Measurements from ENCODE around the gene HDAC4.

Gene HDAC4

GRCh38 chr2:239008677-239009588 lies 391.9 kb downstream of the HDAC4 start:
- no peak for DNase-seq (ENCODE audit: extremely low read depth in 1 of 2, low read depth in 1 of 2)

GRCh38 chr2:239008004-239008403 lies 392.8 kb downstream of the HDAC4 start:
- no peak for DNase-seq (ENCODE audit: extremely low read depth in 1 of 2, low read depth in 1 of 2)

- DNase-seq (ENCODE audit: extremely low read depth in 1 of 2, low read depth in 1 of 2): no peak
These were observed 394.1 kb downstream of the HDAC4 start for GRCh38 chr2:239006622-239007285.

- no peak for DNase-seq (ENCODE audit: extremely low read depth in 1 of 2, low read depth in 1 of 2)
These were observed 395.2 kb downstream of the HDAC4 start for GRCh38 chr2:239005586-239005985.

DNA sequence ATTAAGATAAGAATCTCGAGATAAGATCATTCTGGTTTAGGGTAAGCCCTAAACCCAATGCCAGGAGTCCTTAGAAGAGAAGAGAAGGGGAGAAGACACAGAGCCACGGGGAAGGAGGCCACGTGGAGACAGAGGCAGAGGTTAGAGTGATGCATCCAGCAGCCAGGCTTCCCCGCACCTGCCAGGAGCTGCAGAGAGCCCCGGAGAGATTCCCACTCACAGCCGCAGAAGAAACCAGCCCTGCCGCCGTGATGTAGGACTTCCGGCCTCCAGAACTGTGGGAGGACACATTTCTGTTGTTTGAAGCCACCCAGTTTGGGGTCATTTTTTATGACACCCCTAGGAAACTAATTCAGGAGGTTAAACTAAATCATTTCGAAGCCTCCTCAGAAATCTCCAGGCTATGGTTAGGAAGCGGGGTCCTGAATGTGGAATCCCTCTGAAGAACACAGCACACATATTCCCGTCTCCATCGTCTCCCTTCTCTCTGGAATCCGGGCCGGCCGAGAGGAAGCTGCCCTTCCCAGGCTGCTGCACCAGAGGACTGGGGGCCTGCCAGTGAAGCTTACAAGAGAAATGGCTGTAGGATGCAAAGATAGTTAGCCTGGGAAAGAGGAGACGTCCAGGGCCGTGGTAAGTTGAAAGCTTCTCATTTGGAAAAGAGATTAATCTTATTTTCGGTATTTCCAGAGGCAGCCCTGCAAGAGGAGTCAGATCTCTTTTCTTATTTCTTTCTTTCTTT lies 396.4 kb downstream of the HDAC4 start:
- no peak for DNase-seq (ENCODE audit: extremely low read depth in 1 of 2, low read depth in 1 of 2)

DNA sequence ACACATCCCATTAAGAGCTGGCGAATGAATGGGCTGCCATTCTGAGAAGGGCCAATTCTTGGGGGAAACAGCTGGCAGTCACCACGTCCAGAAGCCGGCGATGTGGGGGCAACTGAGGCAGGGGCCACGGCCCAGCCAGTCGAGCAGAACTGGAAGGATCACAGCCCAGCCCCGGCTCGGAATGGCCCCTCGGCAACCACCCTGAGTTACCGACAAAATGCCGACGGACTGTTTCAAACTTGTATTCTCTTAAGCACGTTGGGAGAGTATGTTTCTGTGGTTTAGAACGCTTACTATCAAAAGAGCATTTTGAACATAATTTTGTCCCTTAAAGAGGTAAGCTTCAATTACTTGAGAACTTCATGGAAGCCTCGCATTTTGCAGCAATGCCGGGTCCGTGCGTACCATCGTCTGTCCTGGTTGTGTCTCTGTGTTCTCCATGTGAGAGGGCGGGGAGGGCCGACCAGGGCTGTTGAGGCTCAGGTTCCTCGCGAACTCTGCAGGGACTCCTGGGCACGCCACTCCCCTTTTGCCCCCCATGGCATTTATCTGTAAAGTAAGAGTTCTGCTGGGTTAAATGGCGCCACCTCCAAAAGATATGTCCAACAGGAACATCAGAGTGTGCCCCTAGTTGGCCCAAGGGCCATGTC lies 397.1 kb downstream of the HDAC4 start:
- no peak for DNase-seq (ENCODE audit: extremely low read depth in 1 of 2, low read depth in 1 of 2)

DNA sequence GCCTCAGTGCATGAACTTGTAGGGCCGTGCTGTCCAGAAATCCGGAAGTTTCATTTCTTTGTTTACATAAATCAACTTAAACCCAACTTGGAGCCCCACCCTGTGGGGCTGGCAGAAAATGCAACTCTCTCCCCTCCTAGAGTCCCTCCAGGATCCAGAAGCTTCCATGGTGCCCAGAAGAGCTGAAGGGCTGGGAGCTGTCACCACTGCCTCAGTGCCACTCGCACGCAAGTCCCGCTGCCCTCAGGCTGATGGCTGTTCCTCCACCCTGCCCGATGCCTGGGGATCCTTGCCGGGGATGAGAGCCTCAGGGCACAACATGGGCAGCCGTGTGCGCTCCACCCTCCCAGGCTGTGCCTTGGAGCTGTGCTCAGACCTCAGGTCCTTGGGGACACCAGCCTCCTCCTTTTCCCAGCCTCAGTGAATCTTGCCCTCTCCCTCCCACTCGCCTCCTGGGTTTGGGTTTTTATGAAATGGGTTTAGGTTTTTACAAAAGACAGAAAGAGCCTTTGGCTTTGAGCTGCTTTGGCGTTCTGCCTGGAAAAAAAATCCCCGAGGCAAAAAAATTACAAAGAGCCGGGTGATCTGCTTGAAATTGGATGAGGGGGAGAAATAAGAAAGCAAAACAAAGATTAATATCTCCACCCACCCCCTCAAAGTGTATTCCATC lies 397.7 kb downstream of the HDAC4 start:
- DNase-seq (ENCODE audit: extremely low read depth in 1 of 2, low read depth in 1 of 2): no peak

- DNase-seq (ENCODE audit: extremely low read depth in 1 of 2, low read depth in 1 of 2): no peak
These were observed 398.2 kb downstream of the HDAC4 start for GRCh38 chr2:239002591-239002953.

GRCh38 chr2:239001794-239002193 lies 399.0 kb downstream of the HDAC4 start:
- DNase-seq (ENCODE audit: extremely low read depth in 1 of 2, low read depth in 1 of 2): no peak

DNA sequence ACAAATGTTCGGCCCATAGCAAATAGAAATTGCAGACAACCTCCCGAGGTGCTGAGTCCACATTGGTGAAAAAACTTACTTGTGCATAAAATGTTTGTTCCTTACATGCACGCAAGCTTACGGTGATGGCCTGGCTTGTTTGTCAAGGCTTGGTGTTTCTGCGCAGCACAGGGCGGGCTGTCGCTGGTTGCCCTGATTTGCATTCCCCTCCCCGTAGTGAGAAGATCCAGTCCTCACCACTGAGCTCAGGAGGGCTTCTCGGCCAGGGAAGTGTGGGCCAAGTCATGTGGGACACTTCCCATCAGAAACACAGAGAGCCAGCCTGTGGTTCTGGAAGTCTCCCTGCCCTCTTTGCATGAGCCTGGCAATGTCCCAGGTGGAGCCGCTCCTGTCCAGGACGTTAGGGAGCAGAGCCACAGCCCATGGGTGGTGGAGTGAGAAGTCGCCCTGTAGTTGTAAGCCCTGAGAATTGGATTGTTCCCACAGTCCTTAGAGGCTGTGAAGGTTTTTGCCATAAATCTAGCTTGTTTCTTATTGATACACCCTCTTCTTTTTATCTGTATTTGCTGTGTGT lies 400.2 kb downstream of the HDAC4 start:
- DNase-seq (ENCODE audit: extremely low read depth in 1 of 2, low read depth in 1 of 2): no peak

DNA sequence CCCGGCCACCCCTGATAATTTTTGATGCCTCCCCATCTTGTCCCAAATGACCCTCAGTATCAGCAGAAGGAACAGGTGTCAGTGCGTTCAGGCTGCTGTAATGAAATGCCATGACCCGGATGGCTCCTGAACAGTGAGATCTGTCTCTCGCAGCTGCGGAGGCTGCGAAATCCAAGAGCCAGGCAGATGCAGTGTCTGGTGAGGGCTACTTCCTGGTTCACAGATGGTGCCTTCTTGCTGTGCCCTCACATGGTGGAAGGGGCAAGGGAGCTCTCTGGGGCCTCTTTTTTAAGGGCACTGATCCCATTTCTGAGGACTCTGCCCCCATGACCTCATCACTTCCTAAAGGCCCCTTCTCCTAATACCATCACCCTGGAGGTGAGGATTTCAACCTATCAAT lies 400.7 kb downstream of the HDAC4 start:
- DNase-seq (ENCODE audit: extremely low read depth in 1 of 2, low read depth in 1 of 2): no peak

DNA sequence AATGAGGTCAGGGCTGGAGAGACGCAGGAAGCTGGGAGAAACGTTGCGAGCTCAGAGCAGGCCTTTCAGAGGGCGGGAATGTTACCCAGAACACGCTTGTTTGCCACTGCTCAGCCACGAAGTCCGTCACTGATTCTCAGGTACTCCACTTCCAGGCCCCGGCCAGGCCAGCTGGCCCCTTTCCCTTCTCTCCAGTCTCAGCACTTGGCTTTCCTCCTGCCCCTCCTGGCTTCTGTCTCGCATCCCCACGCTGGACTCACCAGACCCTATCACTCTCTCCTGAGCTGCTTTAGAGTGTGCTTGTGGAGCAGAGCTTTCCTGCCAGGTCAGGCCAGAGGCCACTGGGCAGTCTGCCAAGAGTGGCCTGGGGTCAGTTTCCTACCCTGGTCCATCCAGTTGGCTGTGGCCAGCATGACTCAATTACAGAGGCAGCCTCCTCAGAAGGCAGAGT lies 401.5 kb downstream of the HDAC4 start:
- no peak for DNase-seq (ENCODE audit: extremely low read depth in 1 of 2, low read depth in 1 of 2)

DNA sequence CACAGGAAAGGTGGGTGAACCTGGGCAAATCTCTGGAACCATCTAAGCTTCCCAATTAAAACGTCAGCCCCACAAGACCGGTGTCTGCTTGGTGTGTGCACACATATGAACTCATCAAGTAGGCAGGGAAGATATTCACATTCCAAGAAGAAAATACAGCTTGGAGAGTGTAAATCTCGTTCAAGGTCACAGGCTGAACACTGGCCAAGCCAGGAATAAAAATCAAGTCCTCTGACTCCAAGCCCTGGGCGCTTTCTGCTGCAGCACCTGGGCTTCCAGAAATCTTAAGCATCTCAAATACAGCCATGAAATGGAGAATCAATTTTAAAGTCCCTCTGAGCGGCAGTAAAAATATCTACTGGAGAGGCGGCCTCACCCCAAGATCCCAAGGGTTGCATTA lies 402.0 kb downstream of the HDAC4 start:
- DNase-seq (ENCODE audit: extremely low read depth in 1 of 2, low read depth in 1 of 2): no peak

Measured in activated CD8-positive, alpha-beta memory T cell treated with anti-CD3 and anti-CD28 coated beads for 1 hour (primary cell).